Thoracic aorta (tissue), 2 donors: ENCODE measurements around the gene DBNL. TPM values are rescaled to one million over a fixed set of nuclear protein-coding genes. Genes with fewer than 3 reads are reported as not detected.

Experiments
- ATAC-seq: fragments of 150-250 bp; one replicate; pipeline ENCODE4 v1.8.0; 2017; ENCODE audit warnings: low read depth; ENCODE audit not compliant: insufficient number of reproducible peaks, low FRiP score
- DNase-seq: peaks from one replicate; pipeline ENCODE4 v3.0.0-alpha.2; 2020; ENCODE audit warnings: low spot score
- H3K27ac ChIP-seq, 2 donors: fragments of 200-600 bp; sonication (generic); 1 replicate in 1 of 2; 2 replicates in 1 of 2; pipeline ENCODE4 v1.5.1; 2016; ENCODE audit warnings: mild to moderate bottlenecking in 2 of 2, moderate library complexity in 2 of 2
- H3K27me3 ChIP-seq: fragments of 200-600 bp; sonication (generic); replicated peaks from 2 replicates; pipeline ENCODE4 v1.6.0; 2016; ENCODE audit warnings: mild to moderate bottlenecking; ENCODE audit not compliant: insufficient read depth
- H3K36me3 ChIP-seq: fragments of 200-600 bp; sonication (generic); one replicate; pipeline ENCODE4 v1.5.1; 2016
- H3K4me1 ChIP-seq, 2 donors: fragments of 200-600 bp; sonication (generic); 1 replicate in 1 of 2; 2 replicates in 1 of 2; pipeline versions ENCODE4 v1.5.1 to v1.6.0; 2016; ENCODE audit warnings: low read depth in 2 of 2, mild to moderate bottlenecking in 1 of 2; ENCODE audit not compliant: control insufficient read depth in 1 of 2
- H3K4me3 ChIP-seq: fragments of 200-600 bp; sonication (generic); 2 replicates; pipeline ENCODE4 v1.5.1; 2016; ENCODE audit warnings: mild to moderate bottlenecking
- H3K9me3 ChIP-seq: fragments of 200-600 bp; sonication (generic); 2 replicates; pipeline ENCODE4 v1.5.1; 2016
- CTCF ChIP-seq: fragments of 200-600 bp; sonication (generic); IDR thresholded peaks from one replicate; pipeline ENCODE4 v1.5.1; 2019; ENCODE audit warnings: antibody characterized with exemption
- total RNA-seq, 2 donors: library from RNA; depleted of rRNA; stranded (reverse); fragments of >200 nt; gene quantifications; one replicate each; pipeline versions ENCODE4 v1.1.0 to v1.2.3, GENCODE V29; 2016

Gene DBNL
- total RNA-seq, 2 donors from 2014 or later: 148 to 156 TPM

GRCh38 chr7:44062180-44062902, 17.8 kb downstream of the DBNL start:
- peaks cover 46% of the 10 kb centered on the region for H3K36me3 ChIP-seq

GRCh38 chr7:44062903-44063295, 18.4 kb downstream of the DBNL start:
- peaks cover 41% of the 10 kb centered on the region for H3K36me3 ChIP-seq
- peaks cover 10 to 35% of the 10 kb centered on the region in 2 donors for H3K4me1 ChIP-seq
- no peaks in the 10 kb centered on the region for H3K27me3 ChIP-seq
- no peaks in the 10 kb centered on the region for H3K9me3 ChIP-seq
- no peak overlapping the region for H3K4me3 ChIP-seq
- H3K27ac ChIP-seq: no peak overlapping the region
- ATAC-seq (no peak), DNase-seq (no peak)
- no peak for TF ChIP-seq CTCF

More at GRCh38 chr7:44062180-44062902, 17.8 kb downstream of the DBNL start:
- Histone ChIP-seq H3K4me1 (peaks cover 10 to 35% of the 10 kb centered on the region in 2 donors), H3K9me3 (no peaks in the 10 kb centered on the region), H3K27me3 (no peaks in the 10 kb centered on the region), H3K27ac (no peak overlapping the region), H3K4me3 (no peak overlapping the region)
- DNase-seq: no peak
- ATAC-seq: no peak
- no peak for TF ChIP-seq CTCF

GRCh38 chr7:44063547-44063893, 19.0 kb downstream of the DBNL start:
- H3K36me3 ChIP-seq: peaks cover 34% of the 10 kb centered on the region
- H3K27ac ChIP-seq: no peak overlapping the region
- DNase-seq (no peak), ATAC-seq (no peak)
- no peak overlapping the region for H3K4me3 ChIP-seq
- no peaks in the 10 kb centered on the region for H3K9me3 ChIP-seq
- peaks cover 10 to 35% of the 10 kb centered on the region in 2 donors for H3K4me1 ChIP-seq
- TF ChIP-seq CTCF: no peak
- no peaks in the 10 kb centered on the region for H3K27me3 ChIP-seq

GRCh38 chr7:44063894-44064651, 19.6 kb downstream of the DBNL start:
- Histone ChIP-seq H3K36me3 (peaks cover 29% of the 10 kb centered on the region), H3K27me3 (no peaks in the 10 kb centered on the region), H3K9me3 (no peaks in the 10 kb centered on the region), H3K27ac (no peak overlapping the region), H3K4me1 (peaks cover 10 to 35% of the 10 kb centered on the region in 2 donors), H3K4me3 (no peak overlapping the region)
- TF ChIP-seq CTCF: no peak
- ATAC-seq (no peak), DNase-seq (no peak)

- TF ChIP-seq CTCF: no peak
- H3K27me3 ChIP-seq: no peaks in the 10 kb centered on the region
- peaks cover 20% of the 10 kb centered on the region for H3K36me3 ChIP-seq
- ATAC-seq (no peak), DNase-seq (no peak)
- H3K4me1 ChIP-seq: peaks cover 10 to 35% of the 10 kb centered on the region in 2 donors
- no peaks in the 10 kb centered on the region for H3K9me3 ChIP-seq
- peak overlapping the region; percentile 48 for H3K4me3 ChIP-seq
- H3K27ac ChIP-seq: no peak overlapping the region
Measured at GRCh38 chr7:44064791-44065430, 20.4 kb downstream of the DBNL start.
